PC-3 (cell line): ENCODE measurements around the gene GTF2H3.

Source experiments
- CTCF ChIP-seq: fragments of 300-600 bp; sonication (generic); conservative IDR thresholded peaks from 2 replicates; pipeline ENCODE4 v1.5.1; 2017; ENCODE audit warnings: antibody characterized with exemption, low read depth, mild to moderate bottlenecking, low read length
- EZH2phosphoT487 ChIP-seq: fragments of 300-600 bp; sonication (generic); IDR thresholded peaks from 2 replicates; pipeline ENCODE4 v1.6.1; 2018; ENCODE audit warnings: mild to moderate bottlenecking, antibody characterized with exemption, low read length, borderline replicate concordance

- TF ChIP-seq CTCF = no peak
- TF ChIP-seq EZH2phosphoT487 = no peak
Observed at GRCh38 chr12:123696207-123696606, 62.6 kb downstream of the GTF2H3 start.
